ENCODE measurements around the gene ARSA. TPM values are rescaled to one million over a fixed set of nuclear protein-coding genes. Genes with fewer than 3 reads are reported as not detected.
A peak's percentile ranks its signal among the peaks of the same experiment; 100 is the strongest.

ARSA gene
- polyA plus RNA-seq, 2 of the 4 experiments (the other 2 are of a cell fraction) = 7.7 to 19.5 TPM

DNA sequence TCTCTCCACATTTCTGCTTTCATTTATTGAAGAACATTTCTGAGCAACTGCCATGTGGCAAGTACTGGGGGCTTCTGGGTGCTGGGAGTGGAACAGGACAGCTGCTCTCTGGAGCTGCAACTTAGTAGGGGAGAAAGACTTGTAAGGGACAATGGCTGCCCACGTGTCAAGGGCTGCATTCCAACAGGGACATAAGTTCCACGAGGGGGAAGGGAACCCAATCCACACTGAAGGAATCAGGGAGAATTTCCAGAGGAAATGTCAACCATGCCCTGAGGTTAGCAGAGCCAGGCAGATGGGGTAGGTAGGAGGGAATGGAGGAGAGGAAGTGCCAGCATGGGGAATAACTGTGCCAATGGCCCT lies 25.6 kb downstream of the ARSA start (continued):
- no peak for TF ChIP-seq ZNF302 (CRISPR knock-in tag; IDR thresholded peaks at IDR 0.05)
- no peak for TF ChIP-seq HEYL (CRISPR knock-in tag; IDR thresholded peaks at IDR 0.05)
- no peak for TF ChIP-seq ZC3H11A (IDR thresholded peaks at IDR 0.05)

DNA sequence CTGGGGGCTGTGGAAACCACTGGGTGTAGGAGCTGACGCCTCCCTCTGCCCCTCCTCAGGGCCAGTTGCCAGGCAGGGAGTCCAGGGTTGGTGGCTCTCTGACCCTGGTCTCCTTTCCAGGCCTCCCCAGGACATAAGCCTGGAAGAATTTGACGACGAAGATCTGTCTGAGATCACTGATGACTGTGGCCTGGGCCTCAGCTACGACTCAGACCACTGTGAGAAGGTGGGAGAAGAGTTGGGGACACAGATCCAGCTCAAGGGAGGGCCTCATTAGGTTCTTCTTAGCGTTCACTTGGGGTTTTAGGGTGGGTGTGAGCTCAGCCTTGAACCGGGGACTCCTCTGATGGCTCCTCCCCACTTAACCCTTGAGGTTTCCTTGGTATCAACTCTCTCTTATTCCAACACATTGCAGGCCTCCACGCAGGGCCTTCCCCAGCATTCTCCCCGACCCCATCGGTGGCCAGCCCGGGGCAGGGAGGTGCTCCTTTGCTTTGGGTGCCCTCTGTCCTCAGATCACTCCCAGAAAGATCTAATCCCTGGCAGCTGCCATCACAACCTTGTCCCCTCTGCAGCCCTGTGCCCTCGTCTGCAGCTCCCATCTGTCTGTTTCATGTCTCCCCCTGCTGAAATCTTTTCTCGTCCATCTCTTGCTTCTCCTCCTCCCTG lies 26.1 kb downstream of the ARSA start:
- ChIA-PET POLR2A (no interaction called here), CTCF (interaction anchor here (0.5 to 1.3 kb wide), 2 partner anchors 76 to 235 kb away, joined by 4 read pairs; partner anchors contain the start of gene SCO2)
- no peak for FAIRE-seq
- Histone ChIP-seq H3K4me2 (peak overlapping the region; percentile 97; the same call in 2 of the 3 replicates), H3K4me3 (no peak overlapping the region), H3K27ac (no peak overlapping the region), H3K9me3 (no peaks in the 10 kb centered on the region), H3K4me1 (peaks cover 4% of the 10 kb centered on the region; the same call in 1 of the 3 replicates)
- ATAC-seq = no peak
- TF ChIP-seq ELK1 (IDR thresholded peaks at IDR 0.05; ENCODE audit: low read depth, low read length) = no peak
- no peak for TF ChIP-seq BCL3 (IDR thresholded peaks at IDR 0.05)
- TF ChIP-seq NPAS2 (CRISPR knock-in tag; IDR thresholded peaks at IDR 0.05; ENCODE audit: borderline replicate concordance) = no peak
- TF ChIP-seq HOXA7 (CRISPR knock-in tag; IDR thresholded peaks at IDR 0.05) = no peak
- TF ChIP-seq SREBF2 (IDR thresholded peaks at IDR 0.05) = no peak
- no peak for TF ChIP-seq MAZ (IDR thresholded peaks at IDR 0.05; ENCODE audit: borderline replicate concordance, low read depth, low read length)
- no peak for TF ChIP-seq MAFK (IDR thresholded peaks at IDR 0.05; ENCODE audit: partially characterized antibody)
- no peak for TF ChIP-seq NR3C1 (IDR thresholded peaks at IDR 0.05)
- TF ChIP-seq, protein P1, sequence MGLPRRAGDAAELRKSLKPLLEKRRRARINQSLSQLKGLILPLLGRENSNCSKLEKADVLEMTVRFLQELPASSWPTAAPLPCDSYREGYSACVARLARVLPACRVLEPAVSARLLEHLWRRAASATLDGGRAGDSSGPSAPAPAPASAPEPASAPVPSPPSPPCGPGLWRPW (IDR thresholded peaks at IDR 0.05) = no peak
- no peak for TF ChIP-seq HOXB13 (CRISPR knock-in tag; IDR thresholded peaks at IDR 0.05; ENCODE audit: low read depth)
- TF ChIP-seq EHMT2 (IDR thresholded peaks at IDR 0.05; ENCODE audit: low read depth) = no peak
- TF ChIP-seq EHF (CRISPR knock-in tag; IDR thresholded peaks at IDR 0.05) = no peak
- no peak for TF ChIP-seq RARB (CRISPR knock-in tag; IDR thresholded peaks at IDR 0.05)
- DNase-seq (ENCODE audit: low read depth in 1 of 2, low spot score in 1 of 2) = no peak
- WGBS (ENCODE audit: missing lambda C conversion rate) = 65% methylated on average over 10 of the region's 12 CpGs

GRCh38 chr22:50600967-50601668 lies 26.8 kb downstream of the ARSA start:
- Histone ChIP-seq H3K9me3 (no peaks in the 10 kb centered on the region), H3K4me2 (peak overlapping the region; percentile 97), H3K27ac (peak overlapping the region in 1 of 2 experiments; percentile 79; a peak in 4 of 6 replicates), H3K4me1 (peaks cover 4% of the 10 kb centered on the region; the same call in 1 of the 3 replicates), H3K4me3 (peak overlapping the region; percentile 56)
- ChIA-PET POLR2A (no interaction called here), CTCF (interaction anchor here (0.5 to 1.3 kb wide), 2 partner anchors 75 to 235 kb away, joined by 4 read pairs; partner anchors contain the start of gene SCO2)
- 60% methylated on average over 7 of the region's 52 CpGs for WGBS (ENCODE audit: missing lambda C conversion rate)
- DNase-seq (ENCODE audit: low read depth in 1 of 2, low spot score in 1 of 2) (no peak), FAIRE-seq (no peak), ATAC-seq (peak in 1 of 2 experiments; percentile 3; a peak in 1 of 6 replicates)
- TF ChIP-seq KDM5A (IDR thresholded peaks at IDR 0.05) (no peak), HMGXB4 (CRISPR knock-in tag; IDR thresholded peaks at IDR 0.05; ENCODE audit: borderline replicate concordance) (no peak), RFX5 (IDR thresholded peaks at IDR 0.05) (no peak), GATA3 (IDR thresholded peaks at IDR 0.05; ENCODE audit: borderline replicate concordance) (no peak), BCL3 (IDR thresholded peaks at IDR 0.05) (no peak), RARB (CRISPR knock-in tag; IDR thresholded peaks at IDR 0.05) (no peak), ATOH8 (CRISPR knock-in tag; IDR thresholded peaks at IDR 0.05; ENCODE audit: low read depth) (no peak), RCOR1 (IDR thresholded peaks at IDR 0.05; ENCODE audit: low read depth, low read length) (no peak), ZNF302 (CRISPR knock-in tag; IDR thresholded peaks at IDR 0.05) (no peak), ZFP36 (IDR thresholded peaks at IDR 0.05; ENCODE audit: borderline replicate concordance, partially characterized antibody) (no peak)
- TF ChIP-seq, protein P1 (IDR thresholded peaks at IDR 0.05) = no peak
- TF ChIP-seq, protein P2, sequence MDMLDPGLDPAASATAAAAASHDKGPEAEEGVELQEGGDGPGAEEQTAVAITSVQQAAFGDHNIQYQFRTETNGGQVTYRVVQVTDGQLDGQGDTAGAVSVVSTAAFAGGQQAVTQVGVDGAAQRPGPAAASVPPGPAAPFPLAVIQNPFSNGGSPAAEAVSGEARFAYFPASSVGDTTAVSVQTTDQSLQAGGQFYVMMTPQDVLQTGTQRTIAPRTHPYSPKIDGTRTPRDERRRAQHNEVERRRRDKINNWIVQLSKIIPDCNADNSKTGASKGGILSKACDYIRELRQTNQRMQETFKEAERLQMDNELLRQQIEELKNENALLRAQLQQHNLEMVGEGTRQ (IDR thresholded peaks at IDR 0.05) = no peak
